Measurements from ENCODE around the gene GCGR. TPM values are rescaled to one million over a fixed set of nuclear protein-coding genes. Genes with fewer than 3 reads are reported as not detected.

GCGR gene
- total RNA-seq, 1 experiment from 2014 or later = 1.4 TPM

DNA sequence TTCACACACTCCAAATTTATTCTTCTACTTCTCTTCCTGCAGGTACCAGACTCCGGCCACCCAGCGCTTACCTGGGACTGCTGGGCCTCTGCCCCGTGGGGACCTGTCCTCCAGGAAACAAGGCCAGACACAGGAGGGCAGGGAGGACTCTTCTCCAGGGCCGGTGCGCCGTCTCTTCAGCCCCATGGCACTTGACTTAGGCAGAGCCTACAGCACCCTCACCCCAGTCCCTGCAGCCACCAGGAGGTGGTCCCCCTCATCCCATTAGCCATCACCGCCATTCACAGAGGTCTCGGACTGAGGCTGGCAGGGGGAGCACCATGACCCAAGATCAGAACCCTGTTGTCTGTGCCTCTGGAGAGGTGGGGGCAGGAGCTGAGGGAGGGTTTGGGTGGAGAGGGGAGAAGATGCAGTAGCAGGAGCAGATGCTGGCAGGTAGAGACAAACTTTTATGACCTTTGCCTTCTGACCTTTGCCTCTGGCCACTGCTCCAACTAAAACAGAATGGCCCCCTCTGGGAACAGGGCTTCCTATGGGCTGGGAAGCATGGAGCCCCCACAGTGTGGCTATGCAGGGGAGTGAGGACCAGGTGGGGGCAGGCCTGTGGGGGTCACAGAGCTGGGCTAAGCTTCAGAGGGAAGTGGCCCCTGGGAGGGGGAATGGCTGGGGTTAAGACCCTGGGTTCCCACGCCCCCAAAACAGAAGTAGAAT, 1.7 kb upstream of the GCGR start:
- ChIA-PET CTCF (no interaction called here), POLR2A (no interaction called here)
- H3K27ac Mint-ChIP-seq = no peak overlapping the region
- no peaks in the 10 kb centered on the region for H3K36me3 Mint-ChIP-seq
- peaks cover 64% of the 10 kb centered on the region for H3K27me3 Mint-ChIP-seq (ENCODE audit: low read depth)
- H3K4me3 Mint-ChIP-seq = peak overlapping the region; percentile 47
- DNase-seq (ENCODE audit: low spot score) (no peak), ATAC-seq (no peak)
- H3K4me1 Mint-ChIP-seq = no peaks in the 10 kb centered on the region
- TF ChIP-seq NFE2L1 (CRISPR knock-in tag; IDR thresholded peaks at IDR 0.05) (no peak), TCF7 (CRISPR knock-in tag; IDR thresholded peaks at IDR 0.05; ENCODE audit: low read depth) (no peak), GABPB1 (CRISPR knock-in tag; IDR thresholded peaks at IDR 0.05) (no peak), ATF2 (CRISPR knock-in tag; IDR thresholded peaks at IDR 0.05; ENCODE audit: borderline replicate concordance, low read depth) (no peak), HMGA2 (CRISPR knock-in tag; IDR thresholded peaks at IDR 0.05) (no peak), FOXJ3 (CRISPR knock-in tag; IDR thresholded peaks at IDR 0.05; ENCODE audit: borderline replicate concordance) (no peak), CBFB (CRISPR knock-in tag; IDR thresholded peaks at IDR 0.05; ENCODE audit: low read depth) (no peak), MYBL2 (CRISPR knock-in tag; IDR thresholded peaks at IDR 0.05) (no peak), SMAD3 (CRISPR knock-in tag; IDR thresholded peaks at IDR 0.05; ENCODE audit: borderline replicate concordance) (no peak), ZNF396 (CRISPR knock-in tag; IDR thresholded peaks at IDR 0.05; ENCODE audit: borderline replicate concordance) (no peak), ZNF138 (CRISPR knock-in tag; conservative IDR thresholded peaks at IDR 0.05) (no peak), ATF3 (CRISPR knock-in tag; conservative IDR thresholded peaks at IDR 0.05) (no peak)
- TF ChIP-seq, protein P1, sequence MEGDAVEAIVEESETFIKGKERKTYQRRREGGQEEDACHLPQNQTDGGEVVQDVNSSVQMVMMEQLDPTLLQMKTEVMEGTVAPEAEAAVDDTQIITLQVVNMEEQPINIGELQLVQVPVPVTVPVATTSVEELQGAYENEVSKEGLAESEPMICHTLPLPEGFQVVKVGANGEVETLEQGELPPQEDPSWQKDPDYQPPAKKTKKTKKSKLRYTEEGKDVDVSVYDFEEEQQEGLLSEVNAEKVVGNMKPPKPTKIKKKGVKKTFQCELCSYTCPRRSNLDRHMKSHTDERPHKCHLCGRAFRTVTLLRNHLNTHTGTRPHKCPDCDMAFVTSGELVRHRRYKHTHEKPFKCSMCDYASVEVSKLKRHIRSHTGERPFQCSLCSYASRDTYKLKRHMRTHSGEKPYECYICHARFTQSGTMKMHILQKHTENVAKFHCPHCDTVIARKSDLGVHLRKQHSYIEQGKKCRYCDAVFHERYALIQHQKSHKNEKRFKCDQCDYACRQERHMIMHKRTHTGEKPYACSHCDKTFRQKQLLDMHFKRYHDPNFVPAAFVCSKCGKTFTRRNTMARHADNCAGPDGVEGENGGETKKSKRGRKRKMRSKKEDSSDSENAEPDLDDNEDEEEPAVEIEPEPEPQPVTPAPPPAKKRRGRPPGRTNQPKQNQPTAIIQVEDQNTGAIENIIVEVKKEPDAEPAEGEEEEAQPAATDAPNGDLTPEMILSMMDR (IDR thresholded peaks at IDR 0.05) = no peak
- H3K9me3 Mint-ChIP-seq = peaks cover 10% of the 10 kb centered on the region

GRCh38 chr17:81802856-81803643, 900 bp upstream of the GCGR start:
- CTCF ChIA-PET = no interaction called here
- peak overlapping the region; percentile 58 for H3K4me3 Mint-ChIP-seq
- peaks cover 10% of the 10 kb centered on the region for H3K9me3 Mint-ChIP-seq
- TF ChIP-seq, protein P2, sequence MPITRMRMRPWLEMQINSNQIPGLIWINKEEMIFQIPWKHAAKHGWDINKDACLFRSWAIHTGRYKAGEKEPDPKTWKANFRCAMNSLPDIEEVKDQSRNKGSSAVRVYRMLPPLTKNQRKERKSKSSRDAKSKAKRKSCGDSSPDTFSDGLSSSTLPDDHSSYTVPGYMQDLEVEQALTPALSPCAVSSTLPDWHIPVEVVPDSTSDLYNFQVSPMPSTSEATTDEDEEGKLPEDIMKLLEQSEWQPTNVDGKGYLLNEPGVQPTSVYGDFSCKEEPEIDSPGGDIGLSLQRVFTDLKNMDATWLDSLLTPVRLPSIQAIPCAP (CRISPR knock-in tag; IDR thresholded peaks at IDR 0.05) = no peak
- no peak for TF ChIP-seq SOX15 (CRISPR knock-in tag; IDR thresholded peaks at IDR 0.05)
- TF ChIP-seq ZBTB21 (CRISPR knock-in tag; IDR thresholded peaks at IDR 0.05; ENCODE audit: borderline replicate concordance) = no peak
- no peak for TF ChIP-seq KAT7 (CRISPR knock-in tag; IDR thresholded peaks at IDR 0.05; ENCODE audit: borderline replicate concordance)
- no peak for TF ChIP-seq EMX1 (CRISPR knock-in tag; IDR thresholded peaks at IDR 0.05)
- no peak for TF ChIP-seq HMGA2 (CRISPR knock-in tag; IDR thresholded peaks at IDR 0.05)
- TF ChIP-seq ESRRA (CRISPR knock-in tag; IDR thresholded peaks at IDR 0.05; ENCODE audit: borderline replicate concordance) = no peak
- TF ChIP-seq GTF2I (CRISPR knock-in tag; conservative IDR thresholded peaks at IDR 0.05) = no peak
- no peak for ATAC-seq
- H3K36me3 Mint-ChIP-seq = no peaks in the 10 kb centered on the region
- no peak for DNase-seq (ENCODE audit: low spot score)
- POLR2A ChIA-PET = no interaction called here
- no peak overlapping the region for H3K27ac Mint-ChIP-seq
- peaks cover 68% of the 10 kb centered on the region for H3K27me3 Mint-ChIP-seq (ENCODE audit: low read depth)
- H3K4me1 Mint-ChIP-seq = no peaks in the 10 kb centered on the region

All from WTC11 (cell line).